ENCODE measurements around the gene ZNF580. TPM values are rescaled to one million over a fixed set of nuclear protein-coding genes. Genes with fewer than 3 reads are reported as not detected.

ZNF580 gene
- total and polyA plus RNA-seq, 2 of the 13 experiments (the other 11 are each of a cell fraction or from before 2014, with no cell fraction given) = 4.4 to 6.0 TPM

DNA sequence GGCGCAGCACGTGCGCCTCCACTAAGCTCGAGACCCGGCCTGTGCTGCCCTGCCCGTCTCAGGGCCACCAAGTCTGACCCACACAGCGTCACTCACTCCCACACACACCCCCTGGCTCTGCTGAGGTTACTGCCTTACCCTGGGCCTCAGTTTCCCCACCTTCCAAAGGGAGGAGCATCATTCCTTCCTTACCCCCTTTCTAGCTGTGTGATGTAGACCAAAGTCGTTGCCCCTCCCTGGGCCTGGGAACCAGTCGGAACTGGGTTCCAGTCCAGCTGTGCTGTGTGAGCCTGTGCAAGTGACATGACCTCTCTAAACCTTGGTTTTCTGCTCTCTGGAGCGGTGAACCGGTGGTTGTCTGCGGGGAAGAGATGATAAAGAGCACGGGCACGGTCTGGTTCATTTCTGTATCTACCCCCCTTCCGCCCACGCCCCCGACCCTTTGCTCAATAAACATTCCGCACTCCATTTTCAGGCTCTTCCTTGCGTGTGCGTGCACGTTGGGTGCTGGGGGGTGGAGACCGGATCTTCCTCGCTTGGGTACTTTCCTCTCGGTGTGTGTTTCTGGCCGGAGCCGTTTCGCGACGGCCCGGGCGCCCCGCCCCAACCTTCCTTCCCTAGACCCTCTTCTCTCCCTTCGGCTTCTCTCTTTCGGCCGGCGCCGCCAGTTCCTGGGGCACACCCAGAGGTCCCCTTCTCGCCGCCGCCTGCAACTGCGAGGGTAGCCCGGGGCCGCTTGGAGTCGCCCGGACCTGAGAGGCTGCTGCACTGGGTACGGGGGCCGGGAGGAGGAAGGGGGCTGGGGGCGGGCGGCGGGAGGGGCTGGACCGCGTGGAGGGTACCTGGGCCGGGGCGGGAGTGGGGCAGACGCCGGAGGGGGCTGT lies 2.4 kb downstream of the ZNF580 start, which contains the start of gene ZNF581 (continued):
- TF ChIP-seq, protein P1, sequence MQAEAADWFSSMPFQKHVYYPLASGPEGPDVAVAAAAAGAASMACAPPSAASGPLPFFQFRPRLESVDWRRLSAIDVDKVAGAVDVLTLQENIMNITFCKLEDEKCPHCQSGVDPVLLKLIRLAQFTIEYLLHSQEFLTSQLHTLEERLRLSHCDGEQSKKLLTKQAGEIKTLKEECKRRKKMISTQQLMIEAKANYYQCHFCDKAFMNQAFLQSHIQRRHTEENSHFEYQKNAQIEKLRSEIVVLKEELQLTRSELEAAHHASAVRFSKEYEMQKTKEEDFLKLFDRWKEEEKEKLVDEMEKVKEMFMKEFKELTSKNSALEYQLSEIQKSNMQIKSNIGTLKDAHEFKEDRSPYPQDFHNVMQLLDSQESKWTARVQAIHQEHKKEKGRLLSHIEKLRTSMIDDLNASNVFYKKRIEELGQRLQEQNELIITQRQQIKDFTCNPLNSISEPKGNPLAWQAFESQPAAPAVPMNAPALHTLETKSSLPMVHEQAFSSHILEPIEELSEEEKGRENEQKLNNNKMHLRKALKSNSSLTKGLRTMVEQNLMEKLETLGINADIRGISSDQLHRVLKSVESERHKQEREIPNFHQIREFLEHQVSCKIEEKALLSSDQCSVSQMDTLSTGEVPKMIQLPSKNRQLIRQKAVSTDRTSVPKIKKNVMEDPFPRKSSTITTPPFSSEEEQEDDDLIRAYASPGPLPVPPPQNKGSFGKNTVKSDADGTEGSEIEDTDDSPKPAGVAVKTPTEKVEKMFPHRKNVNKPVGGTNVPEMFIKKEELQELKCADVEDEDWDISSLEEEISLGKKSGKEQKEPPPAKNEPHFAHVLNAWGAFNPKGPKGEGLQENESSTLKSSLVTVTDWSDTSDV (CRISPR knock-in tag; IDR thresholded peaks at IDR 0.05) = no peak
- TF ChIP-seq EEA1 (CRISPR knock-in tag; IDR thresholded peaks at IDR 0.05; ENCODE audit: borderline replicate concordance) = no peak
- TF ChIP-seq ZNF18 (CRISPR knock-in tag; IDR thresholded peaks at IDR 0.05; ENCODE audit: insufficient replicate concordance) = no peak
- peak; percentile 23; the same call in 1 of the 2 replicates for TF ChIP-seq BORCS8-MEF2B (CRISPR knock-in tag; IDR thresholded peaks at IDR 0.05)
- peak; percentile 69 for TF ChIP-seq SRSF1 (optimal IDR thresholded peaks at IDR 0.05; ENCODE audit: low read depth, low read length)
- no peak for TF ChIP-seq ZBTB7A (CRISPR knock-in tag; IDR thresholded peaks at IDR 0.05)
- no peak for TF ChIP-seq ZNF879 (CRISPR knock-in tag; IDR thresholded peaks at IDR 0.05)
- TF ChIP-seq ZNF234 (CRISPR knock-in tag; conservative IDR thresholded peaks at IDR 0.05) = peak; percentile 87
- TF ChIP-seq GTF3A (CRISPR knock-in tag; conservative IDR thresholded peaks at IDR 0.05) = no peak
- no peak for TF ChIP-seq ZBTB43 (CRISPR knock-in tag; conservative IDR thresholded peaks at IDR 0.05)
- no peak for TF ChIP-seq ZNF460 (CRISPR knock-in tag; IDR thresholded peaks at IDR 0.05; ENCODE audit: borderline replicate concordance)
- 0 out of 2 replicates have a peak, but pooled peaks have one; percentile 28 for TF ChIP-seq ZSCAN20 (CRISPR knock-in tag; IDR thresholded peaks at IDR 0.05; ENCODE audit: borderline replicate concordance)
- TF ChIP-seq, protein P2, sequence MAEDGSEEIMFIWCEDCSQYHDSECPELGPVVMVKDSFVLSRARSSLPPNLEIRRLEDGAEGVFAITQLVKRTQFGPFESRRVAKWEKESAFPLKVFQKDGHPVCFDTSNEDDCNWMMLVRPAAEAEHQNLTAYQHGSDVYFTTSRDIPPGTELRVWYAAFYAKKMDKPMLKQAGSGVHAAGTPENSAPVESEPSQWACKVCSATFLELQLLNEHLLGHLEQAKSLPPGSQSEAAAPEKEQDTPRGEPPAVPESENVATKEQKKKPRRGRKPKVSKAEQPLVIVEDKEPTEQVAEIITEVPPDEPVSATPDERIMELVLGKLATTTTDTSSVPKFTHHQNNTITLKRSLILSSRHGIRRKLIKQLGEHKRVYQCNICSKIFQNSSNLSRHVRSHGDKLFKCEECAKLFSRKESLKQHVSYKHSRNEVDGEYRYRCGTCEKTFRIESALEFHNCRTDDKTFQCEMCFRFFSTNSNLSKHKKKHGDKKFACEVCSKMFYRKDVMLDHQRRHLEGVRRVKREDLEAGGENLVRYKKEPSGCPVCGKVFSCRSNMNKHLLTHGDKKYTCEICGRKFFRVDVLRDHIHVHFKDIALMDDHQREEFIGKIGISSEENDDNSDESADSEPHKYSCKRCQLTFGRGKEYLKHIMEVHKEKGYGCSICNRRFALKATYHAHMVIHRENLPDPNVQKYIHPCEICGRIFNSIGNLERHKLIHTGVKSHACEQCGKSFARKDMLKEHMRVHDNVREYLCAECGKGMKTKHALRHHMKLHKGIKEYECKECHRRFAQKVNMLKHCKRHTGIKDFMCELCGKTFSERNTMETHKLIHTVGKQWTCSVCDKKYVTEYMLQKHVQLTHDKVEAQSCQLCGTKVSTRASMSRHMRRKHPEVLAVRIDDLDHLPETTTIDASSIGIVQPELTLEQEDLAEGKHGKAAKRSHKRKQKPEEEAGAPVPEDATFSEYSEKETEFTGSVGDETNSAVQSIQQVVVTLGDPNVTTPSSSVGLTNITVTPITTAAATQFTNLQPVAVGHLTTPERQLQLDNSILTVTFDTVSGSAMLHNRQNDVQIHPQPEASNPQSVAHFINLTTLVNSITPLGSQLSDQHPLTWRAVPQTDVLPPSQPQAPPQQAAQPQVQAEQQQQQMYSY (CRISPR knock-in tag; IDR thresholded peaks at IDR 0.05) = no peak
- TF ChIP-seq ZSCAN25 (CRISPR knock-in tag; IDR thresholded peaks at IDR 0.05) = 0 out of 2 replicates have a peak, but pooled peaks have one; percentile 4
- peak; percentile 73 for TF ChIP-seq SALL1 (CRISPR knock-in tag; IDR thresholded peaks at IDR 0.05)
- 0 out of 2 replicates have a peak, but pooled peaks have one; percentile 61 for TF ChIP-seq KMT2A (CRISPR knock-in tag; IDR thresholded peaks at IDR 0.05)
- peak; percentile 95 for TF ChIP-seq AGO1 (IDR thresholded peaks at IDR 0.05; ENCODE audit: low read depth, low read length, poor library complexity, severe bottlenecking)
- 0 out of 2 replicates have a peak, but pooled peaks have one; percentile 34 for TF ChIP-seq BHLHE40 (IDR thresholded peaks at IDR 0.05; ENCODE audit: low read length)
